Endothelial cell of umbilical vein (primary cell): ENCODE results near the gene MEF2C. TPM values are rescaled to one million over a fixed set of nuclear protein-coding genes. Genes with fewer than 3 reads are reported as not detected.

ENCODE experiments used
- BruUV-seq: library from RNA; stranded (reverse); fragments of 400-500 nt; replicated peaks from 2 replicates; lab custom pipeline; 2021; lab: Mats Ljungman, UMichigan
- CTCF ChIA-PET: fragments of 300-600, 350-600 bp; sonication (Branson Sonifier 250); formaldehyde crosslinking; loops from one replicate; lab custom pipeline; 2021; ENCODE audit warnings: antibody characterized with exemption, inconsistent platforms; lab: Charles Lee
- POLR2A ChIA-PET: fragments of 300-600, 350-600 bp; sonication (Branson Sonifier 250); formaldehyde crosslinking; loops from one replicate; lab custom pipeline; 2021; ENCODE audit warnings: antibody characterized with exemption, inconsistent platforms; lab: Charles Lee
- DNase-seq: peaks from one replicate; pipeline ENCODE4 v3.0.0-alpha.2; 2011; ENCODE audit warnings: low read depth, low spot score
- FAIRE-seq: peaks from 2 replicates; lab custom pipeline; 2011; peaks lifted over from hg19 to GRCh38; lab: Jason Lieb, UNC
- H2AFZ ChIP-seq: 2 replicates; pipeline ENCODE4 v1.6.0; 2012; ENCODE audit warnings: low read depth, low read length, control low read depth, inconsistent platforms
- H3K27ac ChIP-seq: 2 replicates; pipeline ENCODE4 v1.5.1; 2011; ENCODE audit warnings: low read depth, mild to moderate bottlenecking, control low read depth, low read length, moderate library complexity; ENCODE audit not compliant: insufficient read depth
- H3K27me3 ChIP-seq, 2 experiments: 2 replicates each; pipeline versions ENCODE4 v1.6.0 to v1.6.1; 2011; ENCODE audit warnings: low read length in 2 of 2, mixed read lengths in 1 of 2; ENCODE audit not compliant: control insufficient read depth in 2 of 2, insufficient read depth in 2 of 2
- H3K36me3 ChIP-seq, 2 experiments: 2 replicates in 1 of 2; 3 replicates in 1 of 2; pipeline ENCODE4 v1.5.1; 2011; ENCODE audit warnings: low read length in 2 of 2, mild to moderate bottlenecking in 1 of 2, moderate library complexity in 1 of 2; ENCODE audit not compliant: control insufficient read depth in 2 of 2, insufficient read depth in 2 of 2; ENCODE audit errors: extremely low read depth in 1 of 2
- H3K4me1 ChIP-seq: 3 replicates; pipeline ENCODE4 v1.5.1; 2011; ENCODE audit warnings: mild to moderate bottlenecking, low read length; ENCODE audit not compliant: control insufficient read depth, insufficient read depth; ENCODE audit errors: extremely low read depth
- H3K4me2 ChIP-seq: 2 replicates; pipeline ENCODE4 v1.6.1; 2011; ENCODE audit warnings: low read length, control low read depth, mixed read lengths; ENCODE audit not compliant: insufficient read depth
- H3K4me3 ChIP-seq, 3 experiments: fragments of 200-600 bp in 1 of 3; sonication (generic), shearing (Covaris generic) in 1 of 3; replicated peaks in 1 of 3; 2 replicates each; pipeline ENCODE4 v1.5.1; 2011 to 2016; ENCODE audit warnings: control low read depth in 3 of 3, low read length in 3 of 3, mild to moderate bottlenecking in 2 of 3, inconsistent platforms in 1 of 3, low read depth in 1 of 3, moderate library complexity in 1 of 3; ENCODE audit not compliant: insufficient read depth in 1 of 3
- H3K79me2 ChIP-seq: 2 replicates; pipeline ENCODE4 v1.6.0; 2012; ENCODE audit warnings: low read length, inconsistent platforms; ENCODE audit not compliant: control insufficient read depth, insufficient read depth
- H3K9ac ChIP-seq: replicated peaks from 2 replicates; pipeline ENCODE3; 2011; ENCODE audit warnings: low read length, control low read depth; ENCODE audit not compliant: insufficient read depth; ENCODE audit errors: extremely low read depth
- H3K9me1 ChIP-seq: replicated peaks from 3 replicates; pipeline ENCODE4 v1.6.0; 2011; ENCODE audit warnings: mild to moderate bottlenecking, low read length; ENCODE audit not compliant: control insufficient read depth, insufficient read depth; ENCODE audit errors: extremely low read depth
- H3K9me3 ChIP-seq: replicated peaks from 2 replicates; pipeline ENCODE4 v1.5.1; 2012; ENCODE audit warnings: low read length, inconsistent platforms; ENCODE audit not compliant: control insufficient read depth, insufficient read depth
- H4K20me1 ChIP-seq: replicated peaks from 2 replicates; pipeline ENCODE3; 2011; ENCODE audit warnings: mild to moderate bottlenecking, low read length; ENCODE audit not compliant: control insufficient read depth, insufficient read depth; ENCODE audit errors: extremely low read depth
- CTCF ChIP-seq, 2 donors: IDR thresholded peaks; 1 replicate in 1 of 2; 2 replicates in 1 of 2; pipeline ENCODE4 v1.5.1; 2011; ENCODE audit warnings: low read length in 2 of 2, mild to moderate bottlenecking in 2 of 2, moderate library complexity in 2 of 2, control low read depth in 1 of 2, inconsistent platforms in 1 of 2, low read depth in 1 of 2; ENCODE audit not compliant: insufficient read depth in 1 of 2; ENCODE audit errors: extremely low read depth in 1 of 2
- EZH2 ChIP-seq: IDR thresholded peaks from 2 replicates; pipeline ENCODE4 v1.6.1; 2012; ENCODE audit warnings: borderline replicate concordance, low read depth, mild to moderate bottlenecking, moderate library complexity, low read length, inconsistent platforms; ENCODE audit not compliant: severe bottlenecking
- FOS ChIP-seq: IDR thresholded peaks from 2 replicates; pipeline ENCODE4 v1.6.1; 2011; ENCODE audit warnings: mild to moderate bottlenecking, low read length, moderate library complexity, borderline replicate concordance; ENCODE audit not compliant: insufficient read depth
- GATA2 ChIP-seq: IDR thresholded peaks from 2 replicates; pipeline ENCODE4 v1.7.0; 2011; ENCODE audit warnings: low read depth, mild to moderate bottlenecking, moderate library complexity, mixed read lengths, low read length; ENCODE audit not compliant: insufficient read length, insufficient read depth
- JUN ChIP-seq: IDR thresholded peaks from 2 replicates; pipeline ENCODE4 v1.6.1; 2011; ENCODE audit warnings: borderline replicate concordance, low read depth; ENCODE audit not compliant: insufficient read length, insufficient read depth
- MAX ChIP-seq: IDR thresholded peaks from 2 replicates; pipeline ENCODE4 v1.6.1; 2011; ENCODE audit not compliant: insufficient read depth, insufficient read length
- MYC ChIP-seq: IDR thresholded peaks from one replicate; pipeline ENCODE4 v1.6.1; 2011; ENCODE audit warnings: mild to moderate bottlenecking, low read depth, low read length
- POLR2A ChIP-seq: IDR thresholded peaks from 2 replicates; pipeline ENCODE4 v1.6.1; 2012; ENCODE audit warnings: low read depth, mild to moderate bottlenecking, control low read depth, low read length
- POLR2AphosphoS5 ChIP-seq: IDR thresholded peaks from 2 replicates; pipeline ENCODE4 v1.6.1; 2012; ENCODE audit warnings: low read depth, mild to moderate bottlenecking, control low read depth, low read length, moderate library complexity; ENCODE audit not compliant: insufficient read depth
- dilution Hi-C: fragments of 300-500 bp; cut with MboI; formaldehyde crosslinking; loops from one replicate; pipeline ENCODE4 v1.15.0; 2019; ENCODE audit warnings: low sequenced_read_pairs; ENCODE audit not compliant: extremely low pct_ligation_motif_present
- intact Hi-C: fragments of 100-400 bp; cut with micrococcal nuclease; formaldehyde crosslinking; loops from one replicate; pipeline ENCODE4 v1.10.0; 2022
- polyA plus RNA-seq, 4 experiments: library from polyadenylated mRNA; depleted of rRNA in 3 of 4; stranded (reverse) in 3 of 4; unstranded in 1 of 4; fragments of >200 nt; gene quantifications; 2 replicates each; pipeline versions ENCODE4 v1.2.1 to v1.2.3, GENCODE V29; 2011 to 2012; ENCODE audit warnings: missing spikeins in 1 of 4
- total RNA-seq: library from RNA; stranded (reverse); gene quantifications from 2 replicates; pipeline ENCODE4 v1.2.3, GENCODE V29; 2021

Gene MEF2C
- total and polyA plus RNA-seq, 2 donors (not counting 3 experiments of a cell fraction or from before 2014, with no cell fraction given): 21.2 to 67.7 TPM

GRCh38 chr5:88719434-88719833 is 163.6 kb downstream of the MEF2C start:
- no peak for DNase-seq
- TF ChIP-seq MAX: no peak
- TF ChIP-seq EZH2: no peak
- TF ChIP-seq GATA2: no peak
- TF ChIP-seq MYC: no peak
- no peak for TF ChIP-seq FOS
- TF ChIP-seq POLR2AphosphoS5: no peak
- no peak for TF ChIP-seq JUN
- TF ChIP-seq CTCF (IDR thresholded peaks at IDR 0.05; ENCODE audit: extremely low read depth in 1 of 2, insufficient read depth in 1 of 2, low read depth in 1 of 2, low read length in 2 of 2): no peak
- no peak for TF ChIP-seq POLR2A
- H4K20me1 ChIP-seq: no peaks in the 10 kb centered on the region
- no peak overlapping the region for H3K4me3 ChIP-seq
- H2AFZ ChIP-seq: no peak overlapping the region
- H3K4me1 ChIP-seq: no peaks in the 10 kb centered on the region
- no peaks in the 10 kb centered on the region for H3K9me1 ChIP-seq
- no peaks in the 10 kb centered on the region for H3K79me2 ChIP-seq
- intact Hi-C loops: no loop called here
- FAIRE-seq: no peak
- no peaks in the 10 kb centered on the region for H3K9me3 ChIP-seq
- H3K27ac ChIP-seq: no peak overlapping the region
- H3K9ac ChIP-seq: no peak overlapping the region
- H3K4me2 ChIP-seq: no peak overlapping the region
- dilution Hi-C loops: no loop called here
- H3K36me3 ChIP-seq: peaks cover 5 to 7% of the 10 kb centered on the region in 2 experiments
- ChIA-PET POLR2A (no interaction called here), CTCF (interaction anchor here (1.0 kb wide), 1 partner anchor 938 kb away, joined by 4 read pairs; no protein-coding TSS in a partner anchor)
- no peaks in the 10 kb centered on the region for H3K27me3 ChIP-seq
- no TSS peak for BruUV-seq
